NCI-H146 (cell line): ENCODE data around the gene SLC25A42.
"Not testable (repeated sequence)": the region's sequence is repeated elsewhere in the genome, so short reads cannot be mapped to it uniquely, and the experiment has no call there.

Experiments used
- DNase-seq: peaks from one replicate; lab custom pipeline; 2025; lab: John Stamatoyannopoulos, UW

Gene SLC25A42, protein sequence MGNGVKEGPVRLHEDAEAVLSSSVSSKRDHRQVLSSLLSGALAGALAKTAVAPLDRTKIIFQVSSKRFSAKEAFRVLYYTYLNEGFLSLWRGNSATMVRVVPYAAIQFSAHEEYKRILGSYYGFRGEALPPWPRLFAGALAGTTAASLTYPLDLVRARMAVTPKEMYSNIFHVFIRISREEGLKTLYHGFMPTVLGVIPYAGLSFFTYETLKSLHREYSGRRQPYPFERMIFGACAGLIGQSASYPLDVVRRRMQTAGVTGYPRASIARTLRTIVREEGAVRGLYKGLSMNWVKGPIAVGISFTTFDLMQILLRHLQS

DNA sequence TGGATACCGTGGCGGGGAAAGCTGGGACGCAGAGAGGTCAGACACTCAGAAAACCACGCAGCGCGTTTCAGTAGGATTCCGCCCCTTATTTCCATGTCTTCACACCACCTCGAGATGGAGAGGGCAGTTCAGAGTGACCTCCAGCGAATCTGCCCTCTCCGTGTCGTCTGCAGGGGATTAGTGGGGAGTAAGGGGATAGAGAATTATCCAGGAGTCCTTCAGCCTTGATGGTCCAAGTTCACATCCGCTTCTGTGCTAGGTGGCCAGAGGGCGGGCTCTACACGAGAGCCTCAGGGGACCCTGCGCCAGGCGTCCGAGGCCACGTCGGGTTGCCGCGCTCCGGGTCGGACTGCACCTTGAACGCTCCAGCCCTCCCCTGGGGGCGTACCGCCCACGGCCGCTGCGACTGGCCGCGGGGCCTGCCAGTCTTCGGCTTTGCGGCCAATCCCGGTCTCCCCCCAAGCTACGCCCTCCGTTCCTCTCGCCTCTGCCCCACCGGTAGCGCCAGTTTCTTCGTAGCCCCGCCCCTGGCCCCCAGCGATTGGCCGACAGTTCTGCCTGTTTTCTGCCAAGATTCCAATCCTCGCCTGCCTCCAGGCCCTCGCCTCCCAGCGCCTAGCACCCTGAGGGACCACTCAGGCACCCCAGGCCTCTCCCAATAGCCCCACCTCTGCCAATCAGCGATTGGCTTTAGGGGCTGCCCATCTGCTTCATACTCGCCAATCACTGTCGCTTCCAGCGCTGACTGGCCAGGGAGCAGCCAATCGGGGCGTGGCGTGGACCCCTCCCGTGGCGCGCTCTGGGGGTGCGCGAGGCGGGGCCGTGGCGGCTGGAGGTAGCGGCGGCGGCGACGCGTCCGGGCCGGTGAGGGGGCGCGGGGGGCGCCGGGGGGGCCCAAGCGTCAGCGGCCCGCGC, at the start of gene SLC25A42:
Gene SLC25A42 (plus strand): TSS at position 812 of the 915 bp plus-strand sequence. CDS start 32,131 bp downstream, outside the sequence.
- peak; percentile 100 for DNase-seq

DNA sequence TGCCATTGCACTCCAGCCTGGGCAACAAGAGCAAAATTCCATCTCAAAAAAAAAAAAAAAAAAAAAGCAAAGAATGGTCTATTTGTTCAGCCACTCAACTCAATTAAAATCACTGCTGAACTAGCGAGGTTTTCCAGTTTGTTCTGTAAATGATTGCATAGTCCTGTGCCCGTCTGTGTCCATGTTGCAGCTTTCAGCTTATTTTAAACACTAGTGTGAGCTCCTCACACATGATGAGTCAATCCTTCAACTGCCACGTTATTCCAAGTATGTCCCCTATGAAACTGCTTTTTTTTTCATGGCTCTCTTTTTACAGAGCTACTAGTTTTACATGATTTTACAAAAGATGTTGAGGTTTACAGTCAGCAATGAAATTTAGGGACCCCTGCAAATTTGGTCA, 42.7 kb upstream of the SLC25A42 start:
- DNase-seq: no peak

DNA sequence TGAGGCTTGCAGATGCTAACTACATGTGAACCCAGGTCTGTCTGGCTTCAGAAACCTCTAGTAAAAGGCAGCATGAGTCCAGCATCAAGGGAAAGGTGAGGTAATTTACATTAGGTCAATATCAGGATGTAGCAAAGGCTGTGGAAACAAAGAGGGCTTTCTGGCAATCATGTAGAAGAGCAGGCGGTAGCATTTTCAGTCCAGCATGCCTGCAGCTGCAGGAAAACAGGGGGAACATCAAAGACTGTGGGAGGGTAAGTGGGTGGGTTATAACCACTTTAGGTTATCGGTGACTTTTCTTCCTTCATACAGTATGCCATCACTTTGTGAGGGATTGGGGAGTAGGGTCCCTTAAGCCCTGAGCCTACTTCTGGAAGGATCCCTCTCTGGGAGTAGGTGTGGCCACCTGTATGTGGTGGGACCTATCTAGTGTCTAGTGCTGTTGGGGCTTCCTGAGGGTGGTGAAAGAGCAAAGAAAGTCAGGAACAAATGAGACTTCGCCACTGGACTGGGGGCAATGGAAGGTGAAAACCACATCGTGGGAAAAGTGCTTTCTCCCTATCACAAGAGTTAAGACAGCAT, 41.3 kb upstream of the SLC25A42 start:
- no peak for DNase-seq

DNA sequence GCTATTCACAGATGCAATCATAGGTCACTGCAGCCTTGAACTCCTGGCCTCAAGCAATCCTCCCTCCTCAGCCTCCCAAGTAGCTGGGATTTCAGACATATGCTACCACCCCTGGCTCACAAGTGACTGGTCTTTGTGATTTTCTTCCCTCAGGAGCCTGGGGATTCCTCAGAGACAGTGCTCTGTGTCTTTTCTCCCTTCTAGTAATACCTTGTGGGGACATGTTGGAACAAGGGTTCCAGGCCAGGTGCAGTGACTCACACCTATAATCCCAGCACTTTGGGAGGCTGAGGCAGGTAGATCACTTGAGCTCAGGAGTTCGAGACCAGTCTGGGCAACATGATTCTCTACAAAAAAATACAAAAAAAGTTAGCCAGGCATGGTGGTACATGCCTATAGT, 40.4 kb upstream of the SLC25A42 start:
- not testable (repeated sequence) for DNase-seq

DNA sequence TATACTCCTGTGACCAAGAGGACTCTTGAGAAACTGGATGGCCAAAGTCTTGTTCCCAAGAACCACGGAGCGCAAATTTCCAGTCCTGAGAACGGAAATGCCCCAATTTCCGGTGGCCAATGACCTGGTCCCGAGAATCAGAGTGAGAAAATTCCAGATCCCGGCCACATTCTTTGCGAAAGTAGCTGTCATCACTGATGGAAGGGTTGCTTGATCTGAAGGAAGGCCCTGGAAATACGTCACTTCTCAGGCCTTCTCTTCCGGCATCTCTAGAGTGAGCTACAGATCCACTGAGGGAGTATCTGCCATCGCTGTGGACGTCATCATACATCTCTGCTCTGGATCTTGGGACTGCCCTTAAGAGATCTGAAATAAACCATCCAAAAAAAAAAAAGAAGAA, 37.9 kb upstream of the SLC25A42 start:
- no peak for DNase-seq

DNA sequence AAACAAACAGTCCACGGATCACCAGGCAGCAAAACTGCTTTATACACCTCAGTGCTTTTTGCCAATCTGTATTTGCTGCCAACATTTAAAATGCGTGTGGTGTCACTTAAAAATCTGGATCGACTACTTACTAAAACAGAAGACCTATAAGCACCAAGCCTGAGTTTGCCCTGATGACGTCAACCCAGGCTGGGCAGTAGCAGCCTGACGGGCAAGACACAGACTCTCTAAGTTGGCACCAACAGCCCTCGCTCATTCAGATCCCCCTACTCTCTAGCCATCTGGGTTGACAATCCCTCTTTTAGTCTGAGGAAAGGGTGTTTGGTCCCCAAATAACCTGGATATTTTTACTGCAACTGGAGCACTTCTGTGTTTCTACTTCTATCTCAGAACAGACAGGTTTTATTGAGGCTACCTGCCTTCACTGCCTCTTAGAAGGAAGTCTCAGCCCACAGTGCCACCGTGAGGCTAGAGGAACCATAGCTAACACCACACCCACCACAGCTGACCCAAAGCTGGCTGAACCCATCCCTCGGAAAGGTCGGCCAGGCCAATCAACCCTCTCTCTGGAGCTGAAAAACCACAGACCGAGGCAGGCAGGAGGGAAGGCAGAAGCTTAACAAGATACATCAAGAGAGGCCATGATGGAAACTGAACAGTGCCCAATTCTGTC, 37.4 kb upstream of the SLC25A42 start:
- no peak for DNase-seq

DNA sequence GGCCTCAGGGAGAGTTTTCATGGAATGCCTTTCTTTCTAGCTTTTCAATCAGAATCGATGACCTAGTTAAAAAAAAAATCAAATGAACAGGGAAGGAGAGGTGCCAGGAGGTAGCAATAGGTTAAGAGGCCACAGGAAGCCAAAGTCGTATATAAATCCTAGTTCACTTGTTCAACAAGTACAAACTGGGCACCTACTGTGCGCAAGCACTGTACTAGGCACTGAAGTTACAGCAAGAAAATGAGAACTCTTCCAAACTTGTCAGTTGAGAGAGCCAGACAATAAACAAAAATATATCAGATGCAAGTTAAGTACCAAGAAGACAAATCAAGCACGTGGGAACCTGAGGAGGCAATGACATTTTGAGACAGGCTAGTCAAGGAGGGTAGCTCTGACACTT, 36.6 kb upstream of the SLC25A42 start:
- DNase-seq: no peak

DNA sequence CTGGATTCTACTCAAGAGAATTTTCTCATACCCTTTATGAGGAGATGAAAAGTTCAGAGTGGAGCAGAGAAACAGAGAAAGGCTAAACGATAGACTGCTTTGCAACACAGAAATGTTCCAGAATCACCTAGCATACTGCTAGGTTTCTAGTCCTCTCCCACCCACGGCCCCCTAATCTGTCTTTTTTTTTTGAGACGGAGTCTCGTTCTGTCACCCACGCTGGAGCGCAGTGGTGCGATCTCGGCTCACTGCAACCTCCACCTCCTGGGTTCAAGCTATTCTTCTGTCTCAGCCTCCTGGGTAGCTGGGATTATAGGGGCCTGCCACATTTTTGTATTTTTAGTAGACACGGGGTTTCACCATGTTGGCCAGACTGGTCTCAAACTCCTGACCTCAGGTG, 35.3 kb upstream of the SLC25A42 start:
- DNase-seq: no peak

DNA sequence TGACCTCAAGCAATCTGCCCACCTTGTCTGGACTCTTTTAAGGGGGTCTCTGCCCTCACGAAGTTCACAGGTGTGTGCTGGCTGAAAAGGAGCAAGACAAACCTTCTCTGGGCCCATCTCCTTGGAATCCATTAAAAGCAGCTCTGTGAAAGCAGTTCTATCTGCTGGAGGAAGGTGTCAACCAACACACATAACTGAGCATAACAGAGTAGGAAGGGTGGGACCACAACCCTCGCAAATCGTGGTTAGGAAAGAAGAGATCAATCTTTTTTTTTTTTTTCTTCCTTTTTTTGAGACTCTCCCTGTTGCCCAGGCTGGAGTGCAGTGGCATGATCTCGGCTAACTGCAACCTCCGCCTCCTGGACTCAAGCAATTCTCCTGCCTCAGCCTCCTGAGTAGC, 31.9 kb upstream of the SLC25A42 start:
- no peak for DNase-seq

DNA sequence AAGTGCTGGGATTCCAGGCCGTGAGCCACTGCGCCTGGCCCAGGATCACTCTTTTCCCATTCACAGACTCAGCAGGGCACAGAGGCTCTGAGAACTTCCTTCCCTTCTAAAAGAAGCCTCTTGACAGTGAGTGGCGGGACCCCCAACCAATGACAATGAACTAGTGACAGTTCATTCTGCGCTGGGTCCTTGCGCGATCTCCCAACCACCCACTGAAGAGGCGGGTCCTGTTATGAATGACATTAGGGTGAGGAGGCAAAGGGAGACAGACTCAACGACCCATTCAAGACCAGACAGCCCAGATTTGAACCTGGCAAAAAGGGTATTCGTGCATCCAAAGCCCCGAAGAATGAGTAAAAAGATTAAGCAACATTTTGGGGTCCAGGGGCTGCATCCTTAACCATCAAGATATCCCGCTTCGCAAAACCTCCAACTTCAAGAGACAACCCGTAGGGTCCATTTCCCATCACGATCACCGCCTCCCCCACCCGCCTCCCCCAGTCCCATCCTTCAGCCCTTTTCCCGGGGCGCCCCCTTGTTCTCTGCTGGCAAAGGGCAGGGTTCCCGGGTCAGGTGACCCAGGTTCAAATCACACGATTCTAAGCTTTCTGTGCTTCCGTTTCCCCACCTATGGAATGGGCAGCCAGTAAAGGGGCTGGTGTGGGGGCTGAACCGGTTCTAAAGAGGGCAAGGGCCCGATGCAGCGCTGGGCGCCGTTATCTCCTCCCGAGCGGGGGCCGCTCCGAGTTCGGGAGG, 31.2 kb upstream of the SLC25A42 start:
- DNase-seq: peak; percentile 95

DNA sequence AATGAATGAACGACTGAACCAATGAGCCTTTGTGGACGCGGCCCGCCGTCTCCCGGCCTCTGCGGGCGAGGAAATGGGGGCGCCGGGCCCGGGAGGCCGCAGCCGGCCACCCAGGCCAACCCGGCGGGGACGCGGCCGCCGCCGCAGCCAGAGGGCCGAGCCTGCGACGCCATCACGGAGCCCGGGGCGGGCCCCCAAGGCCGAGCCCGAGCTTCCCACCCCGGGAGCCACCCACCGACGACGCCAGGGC, 30.7 kb upstream of the SLC25A42 start:
- no peak for DNase-seq

DNA sequence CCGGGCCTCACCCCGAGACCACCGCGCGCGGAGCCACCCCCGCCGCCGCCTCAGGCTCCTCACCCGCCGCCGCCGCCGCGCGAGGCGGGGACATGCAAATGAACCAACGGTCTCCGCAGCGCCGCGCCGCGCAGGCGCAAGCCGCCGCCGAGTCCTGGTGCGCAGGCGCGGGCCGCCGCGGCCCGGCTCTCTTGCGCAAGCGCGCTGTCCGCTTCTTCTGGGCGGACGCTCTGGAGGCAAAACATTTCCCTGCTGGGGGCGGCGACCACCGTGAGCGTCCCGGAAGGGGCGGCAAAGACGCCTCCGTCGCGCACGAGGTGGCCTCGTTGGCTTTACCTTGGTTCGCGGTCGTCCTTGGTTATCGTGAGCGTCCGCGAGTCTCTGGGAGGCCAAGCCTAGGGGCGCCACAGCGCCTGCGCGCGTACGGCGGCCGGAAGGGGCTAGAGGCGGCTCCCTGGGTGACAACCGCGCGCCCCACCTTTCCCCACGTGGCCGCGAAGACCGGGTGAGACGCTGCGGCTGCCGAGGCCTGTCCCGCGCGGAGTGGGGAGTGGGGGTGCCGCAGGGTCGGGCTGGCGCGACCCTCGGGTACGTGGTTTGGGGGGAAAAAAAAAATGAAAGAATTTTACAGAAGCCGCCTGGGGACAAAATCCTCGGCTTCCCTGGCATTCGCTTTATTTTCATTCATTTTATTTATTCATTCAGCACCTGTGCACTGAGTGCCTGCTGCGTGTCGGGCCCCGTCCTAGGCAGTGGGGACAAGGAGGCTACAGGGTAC, 30.2 kb upstream of the SLC25A42 start, which contains the start of the genes ARMC6 and SUGP2:
Gene ARMC6 (plus strand): TSS at position 178 of the 778 bp plus-strand sequence. CDS start 607 bp downstream, outside the sequence.
Gene SUGP2 (minus strand): TSS at position 92 of the 778 bp plus-strand sequence. CDS start 2,446 bp downstream, outside the sequence.
- DNase-seq: peak; percentile 92

DNA sequence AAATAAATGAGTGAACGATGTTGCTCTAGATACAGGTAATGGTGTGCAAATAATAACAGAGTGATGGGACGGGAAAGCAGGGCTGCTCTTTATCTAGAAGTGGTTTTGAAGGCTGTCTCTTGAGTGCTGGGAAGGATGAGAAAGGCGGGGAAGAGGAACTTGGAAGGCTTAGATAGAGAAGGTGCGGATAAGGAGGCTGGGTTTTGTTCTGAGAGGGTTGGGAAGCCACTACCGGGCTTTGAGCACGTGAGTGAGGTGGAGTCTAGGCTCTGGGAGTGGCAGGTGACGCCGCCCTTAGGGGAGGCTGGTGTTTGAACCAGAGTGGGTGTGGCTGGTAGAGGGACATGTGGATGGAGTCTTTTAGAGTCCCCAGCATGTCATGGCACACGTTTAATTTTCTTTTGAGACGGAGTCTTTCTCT, 29.6 kb upstream of the SLC25A42 start:
- DNase-seq: peak; percentile 82

DNA sequence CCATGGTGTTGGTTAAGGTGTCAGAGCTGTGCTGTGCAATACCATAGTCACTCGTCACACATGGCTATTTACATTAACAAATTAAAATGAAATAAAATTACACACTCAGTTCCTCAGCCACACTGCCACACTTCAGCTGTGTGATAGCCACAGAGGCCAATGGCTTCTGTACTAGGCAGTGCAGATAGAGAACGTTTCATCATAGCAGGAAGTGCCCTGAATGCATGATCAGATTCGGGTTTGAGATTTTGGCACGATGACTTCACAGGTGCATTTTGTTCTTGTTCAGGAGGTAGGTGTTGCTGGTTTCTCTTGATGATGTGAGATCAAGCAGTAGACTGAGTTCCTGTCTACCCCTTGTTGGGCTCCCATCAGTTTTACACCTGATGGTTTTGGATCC, 23.9 kb upstream of the SLC25A42 start:
- no peak for DNase-seq

DNA sequence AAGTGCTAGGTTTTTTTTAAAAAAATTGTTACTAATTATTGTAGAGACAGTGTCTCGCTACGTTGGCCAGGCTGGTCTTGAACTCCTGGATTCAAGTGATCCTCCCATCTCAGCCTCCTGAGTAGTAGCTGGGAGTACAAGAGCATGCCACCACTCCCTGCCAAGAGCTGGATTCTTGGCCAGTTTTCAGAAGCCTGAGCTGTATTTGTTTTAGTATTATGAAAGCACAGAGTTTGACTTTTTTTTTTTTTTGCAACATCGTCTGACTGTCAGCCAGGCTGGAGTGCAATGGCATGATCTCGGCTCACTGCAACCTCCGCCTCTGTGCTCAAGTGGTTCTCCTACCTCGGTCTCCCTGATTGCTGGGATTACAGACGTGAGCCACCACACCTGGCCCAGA, 23.4 kb upstream of the SLC25A42 start:
- DNase-seq: no peak

DNA sequence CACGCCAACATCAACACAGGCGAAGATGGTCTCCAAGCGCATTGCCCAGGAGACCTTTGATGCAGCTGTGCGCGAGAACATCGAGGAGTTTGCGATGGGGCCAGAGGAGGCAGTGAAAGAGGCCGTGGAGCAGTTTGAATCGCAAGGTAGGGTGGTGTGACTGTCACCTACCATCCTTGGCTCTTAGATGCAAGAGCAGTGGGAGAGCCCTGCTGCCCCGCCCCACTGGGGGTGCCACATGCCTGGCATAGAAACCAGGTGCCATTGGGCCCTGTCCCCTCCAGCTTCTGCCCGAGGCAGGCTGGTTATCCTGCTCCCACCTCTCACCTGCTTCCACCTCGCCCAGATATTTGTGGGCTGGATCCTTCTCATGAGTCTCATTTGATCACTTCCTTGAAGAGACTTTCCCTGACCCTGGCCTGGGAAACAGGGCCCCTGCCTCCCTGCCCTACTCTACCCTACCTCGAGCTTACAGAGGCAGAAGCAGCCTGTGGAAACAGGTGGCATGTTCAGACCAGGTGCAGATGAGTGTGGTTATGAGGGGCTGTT, 21.0 kb upstream of the SLC25A42 start:
- DNase-seq: no peak

DNA sequence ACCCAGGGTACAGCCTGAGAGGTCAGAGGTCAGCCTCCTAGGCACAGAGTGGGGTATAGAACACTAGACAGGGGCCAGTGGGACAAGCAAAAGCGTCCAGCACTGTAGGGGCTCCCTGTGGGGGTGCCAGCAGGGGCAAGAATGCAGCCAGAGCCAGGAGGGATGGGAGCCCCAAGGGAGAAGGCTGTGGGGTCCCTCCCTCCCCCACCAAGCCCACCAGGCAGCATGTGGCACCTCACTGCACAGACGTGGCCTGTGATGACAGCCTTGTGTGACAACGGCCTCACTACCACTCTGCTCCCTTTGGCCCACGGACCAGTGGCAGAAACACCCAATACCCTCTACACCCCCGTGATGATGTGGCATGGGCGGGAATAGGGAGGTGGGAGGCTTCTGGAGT, 20.3 kb upstream of the SLC25A42 start:
- DNase-seq: no peak

DNA sequence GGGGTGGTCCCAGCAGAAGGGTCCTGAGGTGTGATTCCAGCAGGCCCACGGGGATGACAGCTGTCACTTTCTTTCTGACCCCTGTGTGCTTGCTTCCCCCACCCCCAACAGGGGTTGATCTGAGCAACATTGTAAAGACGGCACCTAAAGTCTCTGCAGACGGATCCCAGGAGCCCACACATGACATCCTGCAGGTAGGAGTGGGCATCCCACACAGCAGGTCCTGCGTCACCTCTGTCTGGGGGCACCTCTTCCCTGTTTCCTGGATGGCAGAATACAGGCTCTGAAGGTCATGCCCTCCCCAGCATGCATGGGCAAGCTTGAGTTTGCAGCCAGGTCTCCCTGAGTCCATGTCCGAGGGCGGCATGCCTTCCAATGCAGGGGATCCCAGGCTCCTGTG, 19.9 kb upstream of the SLC25A42 start:
- DNase-seq: no peak

DNA sequence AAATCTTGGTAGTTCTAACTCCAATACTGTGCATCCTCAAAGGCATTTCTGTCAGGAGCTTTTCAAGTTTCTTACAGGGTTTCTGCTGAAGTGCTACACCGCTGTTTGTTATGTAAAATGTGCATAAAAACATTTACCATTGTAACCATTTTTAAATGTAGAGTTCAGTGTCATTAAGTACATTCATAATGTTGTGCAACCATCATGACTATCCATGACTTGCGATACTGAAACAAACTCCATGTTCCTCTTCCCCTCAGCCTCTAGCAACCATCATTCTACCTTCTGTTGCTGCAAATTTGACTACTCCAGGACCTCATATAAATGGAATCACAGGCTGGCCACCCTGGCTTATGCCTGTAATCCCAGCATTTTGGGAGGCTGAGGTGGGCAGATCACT, 14.4 kb upstream of the SLC25A42 start:
- no peak for DNase-seq

DNA sequence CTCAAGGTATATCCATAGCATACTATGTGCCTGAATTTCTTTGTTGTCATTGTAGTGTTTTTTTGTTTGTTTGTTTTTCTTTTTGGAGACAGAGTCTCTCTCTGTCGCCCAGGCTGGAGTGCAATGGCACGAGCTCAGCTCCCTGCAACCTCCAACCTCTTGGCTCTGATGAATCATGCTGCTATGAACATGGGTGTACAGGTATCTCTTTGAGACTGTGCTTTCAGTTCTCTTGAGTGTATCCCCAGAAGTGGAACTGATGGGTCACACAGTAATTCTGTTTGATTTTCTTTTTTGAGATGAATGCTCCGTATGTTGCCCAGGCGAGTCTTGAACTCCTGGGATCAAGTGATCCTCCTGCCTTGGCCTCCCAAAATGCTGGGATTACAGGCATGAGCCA, 13.7 kb upstream of the SLC25A42 start:
- no peak for DNase-seq
